ENCODE data around the gene ENKUR.

- no peak for TF ChIP-seq CTCF (IDR thresholded peaks at IDR 0.05; ENCODE audit: low read length)
- no peak for TF ChIP-seq EZH2 (IDR thresholded peaks at IDR 0.05; ENCODE audit: borderline replicate concordance, low read length)
These were observed 40.8 kb upstream of the ENKUR start for GRCh38 chr10:25056726-25057125.

All from OCI-LY1 (cell line).